ENCODE results near the gene NRSN1. TPM values are rescaled to one million over a fixed set of nuclear protein-coding genes. Genes with fewer than 3 reads are reported as not detected.

The NRSN1 gene
- total and polyA plus RNA-seq, 9 of the 15 experiments (the other 6 are each of a cell fraction or from before 2014, with no cell fraction given), result not detected

- TF ChIP-seq MGA (IDR thresholded peaks at IDR 0.05), result no peak
- TF ChIP-seq KDM1A (IDR thresholded peaks at IDR 0.05), result no peak
- no peak for TF ChIP-seq NFXL1 (CRISPR knock-in tag; IDR thresholded peaks at IDR 0.05)
- no peak for TF ChIP-seq BMI1 (IDR thresholded peaks at IDR 0.05; ENCODE audit: low read length)
- TF ChIP-seq GMEB1 (CRISPR knock-in tag; IDR thresholded peaks at IDR 0.05), result no peak
- TF ChIP-seq NFE2 (IDR thresholded peaks at IDR 0.05; ENCODE audit: low read depth), result no peak
- TF ChIP-seq, protein P1, sequence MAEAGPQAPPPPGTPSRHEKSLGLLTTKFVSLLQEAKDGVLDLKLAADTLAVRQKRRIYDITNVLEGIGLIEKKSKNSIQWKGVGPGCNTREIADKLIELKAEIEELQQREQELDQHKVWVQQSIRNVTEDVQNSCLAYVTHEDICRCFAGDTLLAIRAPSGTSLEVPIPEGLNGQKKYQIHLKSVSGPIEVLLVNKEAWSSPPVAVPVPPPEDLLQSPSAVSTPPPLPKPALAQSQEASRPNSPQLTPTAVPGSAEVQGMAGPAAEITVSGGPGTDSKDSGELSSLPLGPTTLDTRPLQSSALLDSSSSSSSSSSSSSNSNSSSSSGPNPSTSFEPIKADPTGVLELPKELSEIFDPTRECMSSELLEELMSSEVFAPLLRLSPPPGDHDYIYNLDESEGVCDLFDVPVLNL (CRISPR knock-in tag; IDR thresholded peaks at IDR 0.05; ENCODE audit: low read depth), result no peak
- TF ChIP-seq RFX7 (CRISPR knock-in tag; IDR thresholded peaks at IDR 0.05), result no peak
- TF ChIP-seq, protein P2, sequence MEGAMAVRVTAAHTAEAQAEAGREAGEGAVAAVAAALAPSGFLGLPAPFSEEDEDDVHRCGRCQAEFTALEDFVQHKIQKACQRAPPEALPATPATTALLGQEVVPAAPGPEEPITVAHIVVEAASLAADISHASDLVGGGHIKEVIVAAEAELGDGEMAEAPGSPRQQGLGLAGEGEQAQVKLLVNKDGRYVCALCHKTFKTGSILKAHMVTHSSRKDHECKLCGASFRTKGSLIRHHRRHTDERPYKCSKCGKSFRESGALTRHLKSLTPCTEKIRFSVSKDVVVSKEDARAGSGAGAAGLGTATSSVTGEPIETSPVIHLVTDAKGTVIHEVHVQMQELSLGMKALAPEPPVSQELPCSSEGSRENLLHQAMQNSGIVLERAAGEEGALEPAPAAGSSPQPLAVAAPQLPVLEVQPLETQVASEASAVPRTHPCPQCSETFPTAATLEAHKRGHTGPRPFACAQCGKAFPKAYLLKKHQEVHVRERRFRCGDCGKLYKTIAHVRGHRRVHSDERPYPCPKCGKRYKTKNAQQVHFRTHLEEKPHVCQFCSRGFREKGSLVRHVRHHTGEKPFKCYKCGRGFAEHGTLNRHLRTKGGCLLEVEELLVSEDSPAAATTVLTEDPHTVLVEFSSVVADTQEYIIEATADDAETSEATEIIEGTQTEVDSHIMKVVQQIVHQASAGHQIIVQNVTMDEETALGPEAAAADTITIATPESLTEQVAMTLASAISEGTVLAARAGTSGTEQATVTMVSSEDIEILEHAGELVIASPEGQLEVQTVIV (CRISPR knock-in tag; IDR thresholded peaks at IDR 0.05; ENCODE audit: borderline replicate concordance), result no peak
- TF ChIP-seq, protein P3, sequence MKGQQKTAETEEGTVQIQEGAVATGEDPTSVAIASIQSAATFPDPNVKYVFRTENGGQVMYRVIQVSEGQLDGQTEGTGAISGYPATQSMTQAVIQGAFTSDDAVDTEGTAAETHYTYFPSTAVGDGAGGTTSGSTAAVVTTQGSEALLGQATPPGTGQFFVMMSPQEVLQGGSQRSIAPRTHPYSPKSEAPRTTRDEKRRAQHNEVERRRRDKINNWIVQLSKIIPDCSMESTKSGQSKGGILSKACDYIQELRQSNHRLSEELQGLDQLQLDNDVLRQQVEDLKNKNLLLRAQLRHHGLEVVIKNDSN (CRISPR knock-in tag; IDR thresholded peaks at IDR 0.05), result no peak
Measured at GRCh38 chr6:24191346-24191745, 65.3 kb downstream of the NRSN1 start (continued).

Data from K562 (cell line).